Activated B cell treated with CpG ODN at 0.5 μM for 24 hours (primary cell): ENCODE measurements around the gene LARGE1. TPM values are rescaled to one million over a fixed set of nuclear protein-coding genes. Genes with fewer than 3 reads are reported as not detected.

ENCODE experiments used
- ATAC-seq: fragments of 200-7000 bp; cut with Tn5 transposase; one replicate; pipeline ENCODE4 v1.10.0; 2021; ENCODE audit warnings: low read depth, mild to moderate bottlenecking, moderate library complexity
- CTCF ChIA-PET: fragments of 350-600 bp; sonication (Branson Sonifier 250); formaldehyde crosslinking; loops from one replicate; lab custom pipeline; 2021; ENCODE audit warnings: antibody characterized with exemption; lab: Charles Lee
- POLR2A ChIA-PET: fragments of 350-600 bp; sonication (Branson Sonifier 250); formaldehyde crosslinking; loops from one replicate; lab custom pipeline; 2021; ENCODE audit warnings: antibody characterized with exemption; lab: Charles Lee
- DNase-seq: peaks from one replicate; pipeline ENCODE4 v3.0.0; 2022
- H3K27ac Mint-ChIP-seq: one replicate; pipeline ENCODE4 v1.8.0; 2020; ENCODE audit warnings: mixed read lengths
- H3K27me3 Mint-ChIP-seq: one replicate; pipeline ENCODE4 v1.8.0; 2021; ENCODE audit warnings: mixed read lengths
- H3K36me3 Mint-ChIP-seq: one replicate; pipeline ENCODE4 v1.8.0; 2021; ENCODE audit warnings: low read depth, mixed read lengths
- H3K4me1 Mint-ChIP-seq: one replicate; pipeline ENCODE4 v1.8.0; 2021; ENCODE audit warnings: mixed read lengths
- H3K4me3 Mint-ChIP-seq: one replicate; pipeline ENCODE4 v1.8.0; 2020; ENCODE audit warnings: mild to moderate bottlenecking, mixed read lengths
- H3K9me3 Mint-ChIP-seq: one replicate; pipeline ENCODE4 v1.8.0; 2020; ENCODE audit warnings: mixed read lengths
- intact Hi-C: fragments of 100-400 bp; cut with micrococcal nuclease; formaldehyde crosslinking; loops from one replicate; pipeline ENCODE4 v1.15.1; 2024
- total RNA-seq: library from RNA; stranded (reverse); gene quantifications from 2 replicates; pipeline ENCODE4 v1.2.3, GENCODE V29; 2022
- TF ChIP-seq, protein P1 (sequence below): fragments of 200-600 bp; IDR thresholded peaks from one replicate; pipeline ENCODE4 v1.8.0; 2022; ENCODE audit warnings: antibody characterized with exemption, mild to moderate bottlenecking

The LARGE1 gene
- total RNA-seq, 1 donor from 2014 or later = 22.2 TPM

- TF ChIP-seq, protein P1, sequence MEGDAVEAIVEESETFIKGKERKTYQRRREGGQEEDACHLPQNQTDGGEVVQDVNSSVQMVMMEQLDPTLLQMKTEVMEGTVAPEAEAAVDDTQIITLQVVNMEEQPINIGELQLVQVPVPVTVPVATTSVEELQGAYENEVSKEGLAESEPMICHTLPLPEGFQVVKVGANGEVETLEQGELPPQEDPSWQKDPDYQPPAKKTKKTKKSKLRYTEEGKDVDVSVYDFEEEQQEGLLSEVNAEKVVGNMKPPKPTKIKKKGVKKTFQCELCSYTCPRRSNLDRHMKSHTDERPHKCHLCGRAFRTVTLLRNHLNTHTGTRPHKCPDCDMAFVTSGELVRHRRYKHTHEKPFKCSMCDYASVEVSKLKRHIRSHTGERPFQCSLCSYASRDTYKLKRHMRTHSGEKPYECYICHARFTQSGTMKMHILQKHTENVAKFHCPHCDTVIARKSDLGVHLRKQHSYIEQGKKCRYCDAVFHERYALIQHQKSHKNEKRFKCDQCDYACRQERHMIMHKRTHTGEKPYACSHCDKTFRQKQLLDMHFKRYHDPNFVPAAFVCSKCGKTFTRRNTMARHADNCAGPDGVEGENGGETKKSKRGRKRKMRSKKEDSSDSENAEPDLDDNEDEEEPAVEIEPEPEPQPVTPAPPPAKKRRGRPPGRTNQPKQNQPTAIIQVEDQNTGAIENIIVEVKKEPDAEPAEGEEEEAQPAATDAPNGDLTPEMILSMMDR = no peak
- ChIA-PET CTCF (interaction anchor here (0.6 kb wide), 1 partner anchor 191 kb away, joined by 3 read pairs; no protein-coding TSS in a partner anchor), POLR2A (no interaction called here)
- Mint-ChIP-seq H3K4me1 (peaks cover 28% of the 10 kb centered on the region), H3K36me3 (peaks cover 2% of the 10 kb centered on the region), H3K27ac (no peak overlapping the region), H3K4me3 (no peak overlapping the region), H3K9me3 (peaks cover 3% of the 10 kb centered on the region), H3K27me3 (no peaks in the 10 kb centered on the region)
- intact Hi-C loops = no loop called here
- no peak for ATAC-seq
- DNase-seq = no peak
Observed at GRCh38 chr22:33528183-33528582, 392.1 kb downstream of the LARGE1 start.

DNA sequence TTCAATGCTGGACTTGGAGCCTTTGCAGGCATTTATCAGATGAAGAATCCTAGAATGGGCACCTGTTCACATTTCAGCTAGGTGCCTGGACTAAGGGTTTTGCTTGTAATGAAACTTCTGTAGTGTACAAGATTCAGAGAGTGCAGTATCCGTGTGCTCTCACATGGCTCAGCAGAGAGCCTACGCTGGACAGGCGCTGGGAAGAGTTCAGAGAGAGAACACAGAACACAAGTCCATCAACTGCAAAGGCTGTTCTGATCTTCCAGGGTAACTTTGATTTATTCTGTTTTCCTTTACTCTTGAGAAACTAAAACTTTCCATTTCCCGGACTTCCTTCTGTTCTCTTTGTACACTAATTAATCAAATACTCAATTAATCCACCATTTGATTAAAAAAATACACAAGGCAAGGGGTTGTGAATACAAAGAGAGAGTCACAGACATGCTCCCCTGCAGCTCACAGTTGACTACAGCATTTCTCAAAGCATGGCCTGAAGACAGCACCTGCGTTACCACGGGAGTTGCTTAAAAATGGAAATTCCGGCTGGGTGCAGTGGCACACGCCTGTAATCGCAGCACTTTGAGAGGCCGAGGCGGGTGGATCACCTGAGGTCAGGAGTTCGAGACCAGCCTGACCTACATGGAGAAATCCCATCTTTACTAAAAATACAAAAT lies 393.7 kb downstream of the LARGE1 start:
- H3K27ac Mint-ChIP-seq = no peak overlapping the region
- H3K4me1 Mint-ChIP-seq = peaks cover 45% of the 10 kb centered on the region

DNA sequence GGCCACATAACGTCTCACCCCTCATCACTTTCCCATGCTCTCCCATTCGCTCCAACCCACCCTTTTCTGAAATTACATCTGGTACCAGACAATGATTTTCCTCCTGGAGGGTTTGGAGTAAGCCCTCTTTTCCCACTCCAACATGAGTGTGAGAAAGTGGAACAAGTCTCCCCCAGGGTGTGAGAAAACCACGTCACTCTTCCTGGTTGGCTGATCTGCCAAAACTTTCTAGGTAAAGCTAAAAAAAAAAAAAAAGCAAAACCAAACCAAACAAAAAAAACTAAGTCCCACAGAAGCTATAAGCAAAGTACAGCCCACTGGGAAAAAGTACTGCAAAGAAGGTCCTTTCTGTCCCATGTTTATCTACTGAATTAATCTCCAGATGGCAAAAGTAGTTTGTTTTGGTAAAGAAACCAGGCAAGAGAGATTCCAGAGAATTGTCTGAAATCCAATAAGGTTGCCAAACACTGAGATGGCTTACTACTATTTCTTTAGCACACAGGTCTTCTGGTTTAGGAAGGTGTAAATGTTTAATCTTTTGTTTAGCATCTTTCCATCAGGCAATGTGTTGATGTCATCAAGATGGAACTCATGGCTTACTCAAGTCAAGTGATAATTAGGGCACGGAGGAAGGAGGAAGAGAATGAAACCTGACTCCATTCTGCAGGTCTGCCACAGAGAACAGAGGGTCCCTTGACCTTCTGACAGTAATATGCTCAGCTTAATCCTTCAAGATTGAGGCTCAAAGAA lies 395.6 kb downstream of the LARGE1 start:
- DNase-seq = no peak
- TF ChIP-seq, protein P1 = no peak
- H3K9me3 Mint-ChIP-seq = peaks cover 2% of the 10 kb centered on the region
- intact Hi-C loops = no loop called here
- H3K36me3 Mint-ChIP-seq = peaks cover 4% of the 10 kb centered on the region
- H3K27me3 Mint-ChIP-seq = no peaks in the 10 kb centered on the region
- H3K4me3 Mint-ChIP-seq = no peak overlapping the region
- CTCF ChIA-PET = interaction anchor here (1.2 kb wide), 1 partner anchor 54 kb away, joined by 5 read pairs; no protein-coding TSS in a partner anchor
- peak overlapping the region; percentile 47 for H3K27ac Mint-ChIP-seq
- POLR2A ChIA-PET = interaction anchor here (0.6 kb wide), 1 partner anchor 398 kb away, joined by 8 read pairs; no protein-coding TSS in a partner anchor
- H3K4me1 Mint-ChIP-seq = peaks cover 57% of the 10 kb centered on the region
- ATAC-seq = no peak

More for the DNA sequence above, 393.7 kb downstream of the LARGE1 start:
- no peak overlapping the region for H3K4me3 Mint-ChIP-seq
- H3K36me3 Mint-ChIP-seq = peaks cover 2% of the 10 kb centered on the region
- DNase-seq (no peak), ATAC-seq (no peak)
- CTCF ChIA-PET = no interaction called here
- intact Hi-C loops = no loop called here
- POLR2A ChIA-PET = no interaction called here
- no peaks in the 10 kb centered on the region for H3K27me3 Mint-ChIP-seq
- H3K9me3 Mint-ChIP-seq = peaks cover 3% of the 10 kb centered on the region
- TF ChIP-seq, protein P1 = no peak

GRCh38 chr22:33521879-33522665 lies 398.2 kb downstream of the LARGE1 start:
- intact Hi-C loops = no loop called here
- H3K4me1 Mint-ChIP-seq = peaks cover 68% of the 10 kb centered on the region

More at GRCh38 chr22:33521879-33522665, 398.2 kb downstream of the LARGE1 start:
- ATAC-seq = no peak
- peaks cover 3% of the 10 kb centered on the region for H3K36me3 Mint-ChIP-seq
- peaks cover 2% of the 10 kb centered on the region for H3K9me3 Mint-ChIP-seq
- TF ChIP-seq, protein P1 = no peak
- no peak overlapping the region for H3K4me3 Mint-ChIP-seq
- H3K27me3 Mint-ChIP-seq = no peaks in the 10 kb centered on the region
- ChIA-PET CTCF (interaction anchor here (0.8 to 6.9 kb wide), 7 partner anchors 53 to 401 kb away, joined by 3 to 130 read pairs (median 22); partner anchors contain the start of gene LARGE1), POLR2A (interaction anchor here (1.0 to 3.5 kb wide), 4 partner anchors 54 to 398 kb away, joined by 3 to 27 read pairs (median 6); partner anchors contain the start of gene LARGE1)
- DNase-seq = no peak
- H3K27ac Mint-ChIP-seq = peak overlapping the region; percentile 71
